H1 (cell line): ENCODE measurements around the gene ADK. TPM values are rescaled to one million over a fixed set of nuclear protein-coding genes. Genes with fewer than 3 reads are reported as not detected.

Source experiments
- GABPA ChIP-seq: IDR thresholded peaks from 2 replicates; pipeline ENCODE4 v1.6.1; 2011; ENCODE audit warnings: mild to moderate bottlenecking, low read length, moderate library complexity, borderline replicate concordance; ENCODE audit not compliant: insufficient read depth
- JUN ChIP-seq: IDR thresholded peaks from 2 replicates; pipeline ENCODE4 v1.6.1; 2011; ENCODE audit warnings: low read depth, mild to moderate bottlenecking, improper control_type of control experiment, low read length
- POLR2A ChIP-seq, 2 experiments: IDR thresholded peaks; 1 replicate in 1 of 2; 2 replicates in 1 of 2; pipeline ENCODE4 v1.6.1; 2011; ENCODE audit warnings: low read depth in 2 of 2, low read length in 2 of 2, mild to moderate bottlenecking in 2 of 2; ENCODE audit errors: control extremely low read depth in 1 of 2
- POU5F1 ChIP-seq: IDR thresholded peaks from 2 replicates; pipeline ENCODE4 v1.6.1; 2011; ENCODE audit warnings: low read depth, mild to moderate bottlenecking, low read length, moderate library complexity
- RXRA ChIP-seq: IDR thresholded peaks from 2 replicates; pipeline ENCODE4 v1.6.1; 2011; ENCODE audit warnings: low read depth, mild to moderate bottlenecking, low read length, moderate library complexity; ENCODE audit not compliant: insufficient read depth
- polyA plus RNA-seq, 7 experiments: library from polyadenylated mRNA; depleted of rRNA in 3 of 7; stranded (reverse) in 5 of 7; unstranded in 2 of 7; fragments of >200 nt in 5 of 7; fragments of 200-250 nt in 2 of 7; gene quantifications; 1 replicate in 5 of 7; 2 replicates in 1 of 7; 4 replicates in 1 of 7; pipeline versions ENCODE4 v1.2.1 to v1.2.3, GENCODE V29; 2011 to 2013; ENCODE audit warnings: missing spikeins in 2 of 7, mixed read lengths in 2 of 7
- total RNA-seq: library from RNA; stranded (reverse); fragmentation: NEBNext Ultra II Directional; extraction: Animal tissue kit (Norgen Biotek cat#: 25700); gene quantifications from 2 replicates; pipeline ENCODE4 v1.2.1, GENCODE V29; 2021

ADK gene
- total and polyA plus RNA-seq, 2 of the 8 experiments (the other 6 are each of a cell fraction or from before 2014, with no cell fraction given): 12.3 to 42.4 TPM

DNA sequence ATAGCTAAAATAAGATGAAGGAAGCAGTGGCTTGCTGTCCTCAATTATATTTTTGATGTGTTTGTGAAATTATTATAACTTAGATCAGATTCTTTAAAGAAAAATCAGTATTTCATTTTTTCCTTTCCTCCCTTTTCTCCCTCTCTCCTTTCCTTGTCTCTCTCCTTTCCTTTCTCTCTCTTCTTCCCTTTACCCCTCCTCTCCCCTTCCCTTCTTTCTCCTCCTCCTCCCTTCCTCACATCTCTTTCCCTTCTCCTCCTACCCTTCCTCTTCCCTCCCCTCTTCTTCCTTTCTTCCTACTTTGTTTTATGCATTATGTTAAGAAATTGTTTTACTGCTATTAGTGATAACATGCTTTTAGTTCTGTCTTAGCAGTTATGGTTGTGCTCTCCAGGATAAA, 171.5 kb downstream of the ADK start (continued):
- no peak for TF ChIP-seq GABPA
- TF ChIP-seq JUN: no peak
- no peak for TF ChIP-seq POLR2A (IDR thresholded peaks at IDR 0.05; ENCODE audit: control extremely low read depth in 1 of 2, low read depth in 2 of 2, low read length in 2 of 2)
- no peak for TF ChIP-seq POU5F1
- TF ChIP-seq RXRA: no peak
- TF ChIP-seq, all 59 proteins: peak for 0
